ENCODE data around the gene PFKFB3.

- TF ChIP-seq ELF4 (IDR thresholded peaks at IDR 0.05) (no peak), ZNF384 (IDR thresholded peaks at IDR 0.05) (no peak), FOXK2 (IDR thresholded peaks at IDR 0.05) (no peak)
Observed at GRCh38 chr10:6275022-6275997, 72.6 kb downstream of the PFKFB3 start.
